ENCODE results near the gene ANKRD13B.

The ANKRD13B gene

DNA sequence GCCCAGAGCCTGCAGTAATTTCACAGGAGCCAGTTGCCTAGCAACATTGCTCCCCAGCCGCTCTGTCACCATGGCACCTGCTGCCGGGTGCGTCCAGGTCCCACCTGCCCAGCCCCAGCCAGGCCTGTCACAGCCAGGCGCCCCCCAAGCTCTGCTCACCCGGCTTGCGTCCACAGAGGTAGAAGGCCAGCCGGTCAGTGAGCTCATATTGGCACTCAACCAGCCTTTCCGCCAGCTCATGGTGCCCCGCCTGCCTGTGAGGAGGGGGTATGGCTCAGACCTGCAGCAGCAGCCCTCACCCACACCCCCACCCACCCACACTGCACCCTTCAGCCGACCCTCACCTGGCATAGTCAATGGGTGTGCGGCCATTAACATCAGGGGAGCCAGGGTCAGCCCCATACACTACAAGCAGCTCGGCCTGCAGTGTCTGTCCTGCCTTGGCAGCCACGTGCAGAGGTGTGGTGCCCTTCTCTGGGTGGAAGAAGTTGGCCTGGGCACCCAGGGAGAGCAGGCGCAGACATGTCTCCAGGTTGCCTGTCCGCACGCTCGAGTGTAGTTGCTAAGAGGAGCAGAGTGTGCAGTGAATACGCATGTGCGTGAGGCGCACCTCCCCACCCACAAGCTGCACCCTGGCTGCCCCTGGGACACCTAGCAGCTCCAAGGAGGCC, 11.2 kb upstream of the ANKRD13B start:
- DNase-seq (ENCODE audit: low spot score), result no peak

DNA sequence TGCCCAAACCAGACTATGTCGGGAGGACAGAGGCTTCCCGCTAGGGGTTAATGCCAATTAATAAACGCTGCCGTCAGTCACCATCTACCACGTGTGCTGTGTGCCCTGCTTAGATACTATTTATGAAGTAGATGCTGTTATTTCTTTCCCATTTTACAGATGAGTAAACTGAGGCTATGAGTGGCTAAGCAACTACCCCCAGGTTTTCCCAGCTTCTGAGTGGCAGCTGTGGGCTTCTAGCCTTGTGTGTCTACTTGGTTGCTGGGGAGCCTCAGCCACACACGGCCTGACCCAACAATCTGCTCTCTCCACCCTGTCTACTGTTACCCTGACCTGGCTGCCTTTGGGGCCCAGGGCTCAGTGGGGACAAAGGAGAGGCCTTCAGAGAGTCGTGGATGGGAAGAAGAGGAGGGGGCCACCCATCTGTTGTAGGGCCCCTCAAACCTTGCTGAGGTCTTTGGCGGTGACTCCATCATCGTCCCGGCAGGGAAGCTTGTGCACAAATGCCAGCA, 10.6 kb upstream of the ANKRD13B start:
- DNase-seq (ENCODE audit: low spot score), result no peak

DNA sequence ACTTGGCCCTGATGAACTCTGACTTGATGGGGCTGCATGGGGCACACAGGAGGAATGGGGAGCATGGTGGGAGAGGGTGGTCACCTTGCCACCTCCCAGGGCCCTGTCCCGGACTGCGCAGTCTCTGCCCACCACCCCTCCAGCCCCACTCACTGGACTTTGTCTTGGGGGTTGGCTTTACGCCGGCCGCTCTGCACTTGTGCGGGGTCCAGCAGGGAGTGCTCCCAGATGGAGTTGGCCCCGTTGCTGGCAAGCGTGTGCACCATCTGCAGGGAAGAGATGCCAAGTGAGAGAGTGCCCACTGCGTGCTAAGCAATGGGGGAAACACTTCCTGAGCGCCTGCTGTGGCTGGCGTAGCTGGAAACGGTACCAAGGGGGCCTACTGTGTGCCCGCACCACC, 10.2 kb upstream of the ANKRD13B start:
- DNase-seq (ENCODE audit: low spot score), result no peak

GRCh38 chr17:29583324-29584248, 9.3 kb upstream of the ANKRD13B start:
- no peak for DNase-seq (ENCODE audit: low spot score)

DNA sequence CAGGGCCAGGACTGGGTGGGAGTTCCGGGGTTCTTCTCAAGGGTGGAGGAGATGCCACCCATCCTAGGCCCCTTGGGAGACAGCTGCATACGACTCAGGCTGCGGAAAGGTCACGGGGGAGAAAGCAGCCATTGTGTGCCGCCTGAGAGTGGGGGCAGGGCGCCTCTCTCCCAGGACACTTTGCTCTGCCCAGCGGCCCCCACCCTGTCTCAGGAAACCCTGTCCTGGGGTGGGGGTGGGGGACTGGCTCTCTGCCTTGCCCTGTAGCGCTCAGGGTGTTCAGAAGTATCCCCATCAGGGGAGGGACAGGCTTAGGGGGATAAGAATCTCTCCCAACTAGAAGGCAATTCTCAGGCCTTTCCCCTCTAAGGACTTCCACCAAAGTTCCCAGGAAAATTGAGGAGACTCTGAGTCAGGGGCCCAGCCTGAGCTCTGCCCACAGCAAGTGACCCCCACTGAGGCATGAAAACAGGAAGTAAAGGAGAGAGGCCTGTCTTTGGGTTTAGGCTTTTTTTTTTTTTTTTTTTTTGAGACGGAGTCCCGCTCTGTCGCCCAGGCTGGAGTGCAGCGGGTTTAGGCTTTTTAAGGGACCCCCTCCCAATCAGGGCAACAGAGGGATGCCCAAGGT, 8.4 kb upstream of the ANKRD13B start:
- no peak for DNase-seq (ENCODE audit: low spot score)

- no peak for DNase-seq (ENCODE audit: low spot score)
These were observed 7.7 kb upstream of the ANKRD13B start for GRCh38 chr17:29585080-29585751.

- DNase-seq (ENCODE audit: low spot score), result no peak
These were observed 6.1 kb upstream of the ANKRD13B start for GRCh38 chr17:29586676-29587469.

DNA sequence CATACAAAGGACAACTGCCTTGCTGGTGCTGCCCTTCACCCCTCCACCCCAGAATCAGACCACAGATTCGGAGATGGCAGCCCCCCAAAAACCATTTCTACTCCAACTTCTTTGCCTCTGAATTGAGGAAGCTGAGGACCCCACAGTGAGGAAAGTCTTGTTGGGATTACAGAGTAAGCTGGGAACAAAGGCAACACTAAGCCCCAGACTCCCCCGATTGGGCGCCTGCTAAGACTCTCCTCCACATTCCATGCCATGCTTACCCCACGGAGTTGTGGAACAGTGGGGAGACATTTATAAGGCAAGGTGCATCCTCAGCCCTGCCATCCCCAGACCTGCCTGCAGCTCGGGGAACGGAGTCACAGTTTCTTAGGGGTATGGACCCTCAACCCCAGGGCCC, 5.3 kb upstream of the ANKRD13B start:
- DNase-seq (ENCODE audit: low spot score), result no peak

DNA sequence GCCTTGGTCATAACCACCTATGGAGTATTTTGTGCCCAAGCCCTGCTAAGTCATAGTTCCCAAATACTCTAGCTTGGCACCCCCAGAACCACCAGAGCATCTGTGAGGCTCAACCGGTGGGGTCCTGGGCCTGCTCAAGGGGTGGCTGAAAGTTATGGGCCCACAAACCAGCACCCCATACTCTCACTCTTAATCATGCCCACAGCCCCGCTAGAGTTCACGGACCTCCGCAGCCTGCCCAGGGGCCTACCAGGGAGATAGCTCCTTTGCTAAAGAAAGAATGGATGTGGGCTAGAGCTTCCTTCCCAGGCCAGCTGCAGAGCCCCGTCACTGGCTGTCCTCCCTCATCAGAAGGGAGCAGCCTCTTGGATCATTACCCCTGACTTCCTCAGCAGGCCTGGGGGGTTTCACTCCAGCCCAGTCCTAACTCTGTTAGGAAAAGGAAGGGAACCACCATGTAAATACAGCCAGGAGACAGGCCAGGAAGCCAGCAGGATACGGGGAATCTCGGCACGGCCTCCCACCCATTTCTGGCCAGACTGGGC, 4.8 kb upstream of the ANKRD13B start:
- peak; percentile 39 for DNase-seq (ENCODE audit: low spot score)

- DNase-seq (ENCODE audit: low spot score), result peak; percentile 60
These were observed 4.1 kb upstream of the ANKRD13B start for GRCh38 chr17:29588562-29589411.

- DNase-seq (ENCODE audit: low spot score), result peak; percentile 97
These were observed 3.2 kb upstream of the ANKRD13B start, which contains the start of gene GIT1 for GRCh38 chr17:29589524-29590410. Gene GIT1 (minus strand): TSS chr17:29589648. CDS start chr17:29589378, 270 bp downstream.

DNA sequence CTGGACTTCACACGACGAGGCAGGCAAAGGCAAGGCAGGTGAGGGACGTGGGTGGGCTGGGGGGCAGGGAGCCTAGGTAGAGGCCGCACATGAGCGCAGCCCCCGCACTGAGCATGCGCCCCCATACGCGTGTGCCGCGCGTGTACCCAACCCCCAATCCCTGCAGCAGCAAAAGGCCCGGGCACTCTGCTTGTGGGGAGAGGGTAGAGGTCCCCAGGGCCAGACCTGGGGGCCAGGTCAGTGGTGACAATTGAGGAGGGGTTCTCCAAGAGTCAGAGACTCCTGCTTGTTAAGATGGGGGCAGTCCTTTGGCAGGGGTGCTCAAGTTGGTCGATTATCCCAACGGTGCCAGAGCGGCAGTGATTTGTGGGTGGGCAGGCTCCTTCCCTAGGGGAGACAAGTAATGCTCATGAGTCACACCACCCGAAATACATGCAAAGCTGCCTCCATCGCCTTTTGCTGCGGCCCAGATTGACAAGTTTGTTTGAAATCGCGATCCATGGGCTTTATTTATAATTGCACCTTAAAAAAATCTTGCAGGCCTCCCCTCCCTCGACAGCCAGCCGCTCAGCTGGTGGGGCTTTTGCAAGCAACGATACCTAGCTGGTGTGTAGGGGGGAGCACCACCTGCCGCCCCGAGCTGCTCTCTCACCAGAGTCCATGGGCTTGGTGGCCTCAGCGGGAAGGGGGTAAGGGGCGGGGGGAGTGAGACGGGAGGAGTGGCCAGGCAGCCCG, 2.4 kb upstream of the ANKRD13B start:
- DNase-seq (ENCODE audit: low spot score), result peak; percentile 69

DNA sequence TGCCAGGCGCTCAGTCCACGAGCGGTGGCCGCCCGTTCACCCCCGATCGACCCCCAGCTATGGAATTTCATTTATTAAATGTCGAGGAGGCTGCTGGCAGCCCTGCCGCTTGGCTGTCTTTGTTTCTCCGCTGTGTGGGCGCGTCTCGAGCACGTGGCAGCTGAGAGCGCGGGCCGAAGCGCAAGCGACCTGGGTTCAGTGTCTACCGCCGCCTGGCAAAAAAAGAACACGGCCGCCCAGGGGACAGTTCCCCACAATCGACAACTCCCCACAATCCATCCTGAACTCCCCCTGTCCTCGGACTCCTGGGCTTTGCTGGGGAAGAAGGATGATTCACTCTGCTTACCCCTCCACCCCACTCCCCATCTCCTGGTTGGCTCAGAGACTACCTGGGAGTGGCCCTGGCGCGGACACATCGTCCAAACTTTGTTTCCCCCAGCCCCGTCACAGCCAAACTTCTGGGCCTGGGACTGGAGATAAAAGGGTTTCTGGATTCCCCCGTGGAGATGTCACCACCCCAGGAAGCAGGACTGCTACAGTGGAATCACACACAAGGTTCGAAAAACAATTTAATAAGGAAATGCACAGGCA, 1.7 kb upstream of the ANKRD13B start:
- peak; percentile 65 for DNase-seq (ENCODE audit: low spot score)

- peak; percentile 93 for DNase-seq (ENCODE audit: low spot score)
These were observed 959 bp upstream of the ANKRD13B start for GRCh38 chr17:29591737-29592608.

DNA sequence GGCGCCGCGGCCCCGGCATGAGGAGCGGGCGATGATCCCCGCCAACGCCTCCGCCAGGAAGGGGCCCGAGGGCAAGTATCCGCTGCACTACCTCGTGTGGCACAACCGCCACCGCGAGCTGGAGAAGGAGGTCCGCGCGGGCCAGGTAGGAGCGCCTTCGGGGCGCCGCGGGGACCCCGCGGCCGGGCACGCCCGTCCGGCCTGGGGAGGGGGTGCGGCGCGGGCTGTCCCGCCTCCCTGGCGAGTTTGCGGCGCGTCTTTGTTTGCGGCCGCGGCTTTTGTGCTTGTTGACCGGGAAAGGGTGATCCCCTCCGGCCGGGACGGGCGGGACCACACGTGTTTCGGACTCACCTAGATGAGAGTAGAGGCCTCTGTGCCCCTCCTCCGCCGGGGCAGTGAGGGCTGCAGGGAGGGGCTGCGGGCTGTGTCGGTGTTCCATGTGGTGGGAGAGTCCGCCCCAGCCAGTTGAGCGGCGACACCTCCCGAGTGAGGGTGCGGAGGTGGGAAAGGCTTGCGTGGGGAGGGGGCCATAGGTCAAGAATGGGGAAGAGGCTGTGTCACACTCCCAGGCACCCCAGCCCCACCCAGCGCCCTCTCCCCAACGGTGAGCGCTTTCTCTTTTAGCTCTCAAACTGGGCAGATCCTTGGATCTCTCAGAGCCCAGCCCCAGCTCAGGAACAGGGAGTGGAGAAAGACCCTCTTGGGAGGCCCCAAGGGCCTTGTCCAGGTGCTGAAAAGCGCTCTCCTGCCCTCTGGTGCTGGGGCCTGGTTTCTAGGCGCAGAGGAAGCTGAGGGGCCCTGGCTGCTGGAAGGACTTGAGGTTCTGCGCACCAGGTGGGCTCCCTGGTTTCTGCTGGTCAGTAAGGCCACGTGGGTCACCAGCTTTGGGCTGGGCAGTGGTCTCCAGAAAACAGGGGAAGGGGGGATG, 923 bp downstream of the ANKRD13B start:
- no peak for DNase-seq (ENCODE audit: low spot score)

Measured in AG08396 (cell line).